HG03196 (cell line): ENCODE measurements around the gene PHC2.
"Not testable (repeated sequence)": the region's sequence is repeated elsewhere in the genome, so short reads cannot be mapped to it uniquely, and the experiment has no call there.

Experiments
- ATAC-seq: cut with Tn5 transposase; IDR thresholded peaks from one replicate; pipeline ENCODE4 v1.9.1; 2021; ENCODE audit not compliant: unreplicated experiment

PHC2 gene

GRCh38 chr1:33319949-33320618 is 110.8 kb downstream of the PHC2 start:
- ATAC-seq: no peak

- no peak for ATAC-seq
Observed at GRCh38 chr1:33319186-33319948, 111.5 kb downstream of the PHC2 start.

- no peak for ATAC-seq
Observed at GRCh38 chr1:33317946-33318345, 112.9 kb downstream of the PHC2 start.

GRCh38 chr1:33317354-33317753 is 113.5 kb downstream of the PHC2 start:
- ATAC-seq: no peak

- ATAC-seq: no peak
Observed at GRCh38 chr1:33316601-33317000, 114.3 kb downstream of the PHC2 start.

GRCh38 chr1:33314416-33314815 is 116.5 kb downstream of the PHC2 start:
- no peak for ATAC-seq

- ATAC-seq: no peak
Observed at GRCh38 chr1:33312413-33312749, 118.5 kb downstream of the PHC2 start.

GRCh38 chr1:33311706-33312412 is 119.0 kb downstream of the PHC2 start:
- no peak for ATAC-seq

GRCh38 chr1:33310702-33311101 is 120.2 kb downstream of the PHC2 start:
- no peak for ATAC-seq

GRCh38 chr1:33309351-33309750 is 121.5 kb downstream of the PHC2 start:
- ATAC-seq: not testable (repeated sequence)

- ATAC-seq: no peak
Observed at GRCh38 chr1:33307494-33307864, 123.4 kb downstream of the PHC2 start.

- no peak for ATAC-seq
Observed at GRCh38 chr1:33306653-33307493, 124.0 kb downstream of the PHC2 start.

- ATAC-seq: no peak
Observed at GRCh38 chr1:33305816-33306652, 124.9 kb downstream of the PHC2 start.

- no peak for ATAC-seq
Observed at GRCh38 chr1:33305016-33305415, 125.9 kb downstream of the PHC2 start.

- ATAC-seq: no peak
Observed at GRCh38 chr1:33302325-33302724, 128.6 kb downstream of the PHC2 start.

GRCh38 chr1:33301273-33301984 is 129.5 kb downstream of the PHC2 start:
- ATAC-seq: no peak

- ATAC-seq: no peak
Observed at GRCh38 chr1:33300673-33301072, 130.2 kb downstream of the PHC2 start.

GRCh38 chr1:33299461-33300155 is 131.3 kb downstream of the PHC2 start:
- ATAC-seq: no peak

- no peak for ATAC-seq
Observed at GRCh38 chr1:33298623-33299277, 132.1 kb downstream of the PHC2 start.
